Memory B cell (primary cell): ENCODE data around the gene MYL4.

Source experiments
- ATAC-seq: fragments of 150-1000 bp; cut with Tn5 transposase; 2 replicates; pipeline ENCODE4 v1.10.0; 2021; ENCODE audit warnings: low read depth, mild to moderate bottlenecking, moderate library complexity
- DNase-seq, 2 donors: peaks; one replicate each; pipeline ENCODE4 v3.0.0; 2022; ENCODE audit warnings: low spot score in 2 of 2
- H3K27ac Mint-ChIP-seq: one replicate; pipeline ENCODE4 v1.8.0; 2022; ENCODE audit warnings: mild to moderate bottlenecking, moderate library complexity, mixed read lengths
- H3K27me3 Mint-ChIP-seq: one replicate; pipeline ENCODE4 v1.8.0; 2022; ENCODE audit warnings: mixed read lengths
- H3K36me3 Mint-ChIP-seq: one replicate; pipeline ENCODE4 v1.8.0; 2022; ENCODE audit warnings: mild to moderate bottlenecking, mixed read lengths
- H3K4me1 Mint-ChIP-seq: one replicate; pipeline ENCODE4 v1.8.0; 2022; ENCODE audit warnings: mixed read lengths
- H3K4me3 Mint-ChIP-seq: one replicate; pipeline ENCODE4 v1.8.0; 2022; ENCODE audit warnings: mild to moderate bottlenecking, moderate library complexity, mixed read lengths
- H3K9me3 Mint-ChIP-seq: one replicate; pipeline ENCODE4 v1.8.0; 2022; ENCODE audit warnings: mixed read lengths

MYL4 gene

GRCh38 chr17:47232465-47232864 is 23.3 kb downstream of the MYL4 start:
- H3K36me3 Mint-ChIP-seq, result peaks cover 2% of the 10 kb centered on the region
- no peaks in the 10 kb centered on the region for H3K9me3 Mint-ChIP-seq
- no peak for ATAC-seq
- peaks cover 22% of the 10 kb centered on the region for H3K4me1 Mint-ChIP-seq
- DNase-seq, result no peak
- no peak overlapping the region for H3K27ac Mint-ChIP-seq
- H3K4me3 Mint-ChIP-seq, result no peak overlapping the region
- H3K27me3 Mint-ChIP-seq, result no peaks in the 10 kb centered on the region

DNA sequence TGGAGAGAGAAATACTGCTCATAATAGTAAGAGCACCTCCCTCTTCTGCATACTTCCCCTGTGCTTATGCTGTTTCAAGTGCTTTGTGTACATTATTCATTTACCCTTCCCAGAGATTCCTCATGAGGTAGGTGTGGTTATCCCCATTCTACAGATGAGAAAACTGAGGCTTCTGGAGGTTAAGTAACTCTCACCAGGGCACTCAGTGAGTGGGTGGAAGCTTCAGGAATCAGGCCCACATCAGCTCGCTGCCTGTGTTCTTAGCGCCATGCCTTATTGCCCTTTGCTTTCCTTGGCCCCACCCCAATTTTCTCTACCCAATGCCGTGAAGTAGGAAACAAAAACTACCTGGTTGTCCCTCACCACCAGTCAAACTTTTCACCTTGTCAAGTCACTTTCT is 26.4 kb downstream of the MYL4 start:
- Mint-ChIP-seq H3K27ac (no peak overlapping the region), H3K27me3 (no peaks in the 10 kb centered on the region), H3K36me3 (peaks cover 2% of the 10 kb centered on the region), H3K4me1 (peaks cover 21% of the 10 kb centered on the region), H3K9me3 (no peaks in the 10 kb centered on the region), H3K4me3 (no peak overlapping the region)
- ATAC-seq (no peak), DNase-seq (no peak)

DNA sequence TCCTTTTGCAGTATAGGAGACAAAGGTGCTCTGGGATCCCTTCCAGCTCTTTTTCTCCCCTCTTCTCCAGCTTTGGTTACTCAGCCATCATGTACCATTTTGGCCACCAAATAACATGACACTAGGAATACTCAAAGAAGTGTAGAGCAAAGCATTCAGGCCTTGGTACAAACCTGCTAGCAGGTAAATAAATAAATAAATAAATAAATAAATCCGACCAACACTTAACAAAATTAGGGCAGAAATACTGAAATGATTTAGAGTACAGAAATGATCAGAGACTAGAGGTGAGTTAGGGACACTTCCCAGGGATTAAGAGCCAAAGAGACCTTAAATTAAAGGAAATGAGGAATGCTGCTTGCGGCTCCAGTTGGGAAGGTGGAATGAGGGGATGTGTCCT is 26.8 kb downstream of the MYL4 start:
- H3K9me3 Mint-ChIP-seq, result no peaks in the 10 kb centered on the region
- peaks cover 2% of the 10 kb centered on the region for H3K36me3 Mint-ChIP-seq
- H3K27me3 Mint-ChIP-seq, result no peaks in the 10 kb centered on the region
- no peak for ATAC-seq
- DNase-seq, result no peak
- H3K4me1 Mint-ChIP-seq, result peaks cover 21% of the 10 kb centered on the region
- no peak overlapping the region for H3K27ac Mint-ChIP-seq
- H3K4me3 Mint-ChIP-seq, result no peak overlapping the region

GRCh38 chr17:47237841-47238240 is 28.7 kb downstream of the MYL4 start:
- Mint-ChIP-seq H3K4me1 (peaks cover 17% of the 10 kb centered on the region), H3K27me3 (no peaks in the 10 kb centered on the region), H3K27ac (no peak overlapping the region), H3K9me3 (no peaks in the 10 kb centered on the region), H3K4me3 (no peak overlapping the region), H3K36me3 (peaks cover 2% of the 10 kb centered on the region)
- DNase-seq, result no peak
- ATAC-seq, result no peak

DNA sequence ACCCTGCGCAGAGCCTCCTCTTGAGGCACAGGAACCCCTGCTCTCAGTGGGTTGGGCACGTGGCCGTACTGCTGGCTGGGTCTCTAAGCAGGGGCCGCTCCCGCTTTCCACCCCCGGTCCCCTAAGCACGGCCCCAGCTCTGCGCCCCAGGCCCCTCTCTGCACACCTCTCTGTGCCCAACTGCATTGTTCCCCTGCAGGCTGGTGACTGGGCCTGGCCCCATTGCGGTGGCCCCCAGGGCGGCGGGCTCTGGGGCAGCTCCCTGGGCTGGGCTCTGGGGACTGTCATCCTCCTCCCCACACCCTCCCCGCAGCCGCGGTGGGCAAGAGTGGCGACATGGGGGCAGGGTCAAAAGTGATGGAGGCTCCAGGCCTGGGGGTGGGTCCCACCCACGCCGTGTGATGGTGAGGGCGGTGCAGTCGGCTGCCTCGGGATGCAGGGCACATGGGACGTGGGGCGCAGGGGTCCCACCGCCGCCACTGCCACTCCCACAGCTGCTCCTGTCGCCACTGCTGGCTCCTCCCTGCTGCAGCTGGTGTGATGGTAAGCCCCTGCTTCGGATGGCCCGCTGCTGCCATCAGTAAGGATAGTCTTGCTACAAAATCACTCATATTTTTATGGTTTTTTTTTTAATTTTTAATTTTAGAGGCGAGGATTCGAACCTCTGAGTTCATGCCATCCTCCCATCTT is 29.3 kb downstream of the MYL4 start:
- Mint-ChIP-seq H3K36me3 (peaks cover 2% of the 10 kb centered on the region), H3K27me3 (no peaks in the 10 kb centered on the region), H3K4me1 (peaks cover 17% of the 10 kb centered on the region), H3K9me3 (no peaks in the 10 kb centered on the region), H3K27ac (no peak overlapping the region), H3K4me3 (no peak overlapping the region)
- ATAC-seq (no peak), DNase-seq (no peak)

GRCh38 chr17:47239619-47239966 is 30.4 kb downstream of the MYL4 start:
- H3K9me3 Mint-ChIP-seq, result no peaks in the 10 kb centered on the region
- no peak for DNase-seq
- H3K4me1 Mint-ChIP-seq, result peaks cover 24% of the 10 kb centered on the region
- H3K4me3 Mint-ChIP-seq, result no peak overlapping the region
- H3K36me3 Mint-ChIP-seq, result peaks cover 2% of the 10 kb centered on the region
- no peak overlapping the region for H3K27ac Mint-ChIP-seq
- H3K27me3 Mint-ChIP-seq, result no peaks in the 10 kb centered on the region
- ATAC-seq, result no peak

- DNase-seq, result no peak
- ATAC-seq, result no peak
- H3K9me3 Mint-ChIP-seq, result no peaks in the 10 kb centered on the region
- peaks cover 26% of the 10 kb centered on the region for H3K4me1 Mint-ChIP-seq
- no peaks in the 10 kb centered on the region for H3K27me3 Mint-ChIP-seq
- peaks cover 2% of the 10 kb centered on the region for H3K36me3 Mint-ChIP-seq
- no peak overlapping the region for H3K4me3 Mint-ChIP-seq
- no peak overlapping the region for H3K27ac Mint-ChIP-seq
Measured at GRCh38 chr17:47239967-47240651, 31.0 kb downstream of the MYL4 start.

DNA sequence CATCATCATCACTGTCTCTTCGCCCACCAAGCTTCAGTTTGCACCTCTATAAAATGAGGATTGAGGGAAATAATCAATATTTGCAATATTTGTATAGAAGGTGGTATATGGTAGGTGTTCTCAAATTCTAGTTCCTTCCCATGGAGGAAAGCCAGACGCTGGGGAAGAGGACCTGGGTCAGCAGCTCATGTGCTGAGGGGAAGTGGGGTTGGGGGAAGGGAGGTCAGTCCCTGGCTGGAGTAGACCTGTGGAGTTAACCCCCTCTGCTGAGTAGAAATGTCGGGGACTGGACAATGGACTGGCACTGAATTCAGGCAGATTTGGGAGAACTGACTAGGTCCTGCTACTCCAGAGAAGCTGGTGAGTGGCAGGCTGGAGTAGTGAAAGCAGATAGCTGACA is 31.7 kb downstream of the MYL4 start:
- no peaks in the 10 kb centered on the region for H3K27me3 Mint-ChIP-seq
- DNase-seq (no peak), ATAC-seq (no peak)

GRCh38 chr17:47242648-47243047 is 33.5 kb downstream of the MYL4 start:
- H3K27me3 Mint-ChIP-seq, result no peaks in the 10 kb centered on the region
- peaks cover 29% of the 10 kb centered on the region for H3K4me1 Mint-ChIP-seq
- no peak overlapping the region for H3K27ac Mint-ChIP-seq
- ATAC-seq, result no peak
- no peak for DNase-seq
- H3K9me3 Mint-ChIP-seq, result no peaks in the 10 kb centered on the region
- H3K4me3 Mint-ChIP-seq, result no peak overlapping the region
- H3K36me3 Mint-ChIP-seq, result no peaks in the 10 kb centered on the region

More for the DNA sequence above, 31.7 kb downstream of the MYL4 start:
- Mint-ChIP-seq H3K36me3 (peaks cover 2% of the 10 kb centered on the region), H3K4me1 (peaks cover 29% of the 10 kb centered on the region), H3K4me3 (no peak overlapping the region), H3K27ac (no peak overlapping the region), H3K9me3 (no peaks in the 10 kb centered on the region)

GRCh38 chr17:47243737-47244598 is 34.8 kb downstream of the MYL4 start:
- Mint-ChIP-seq H3K36me3 (no peaks in the 10 kb centered on the region), H3K27ac (peak overlapping the region; percentile 22), H3K9me3 (no peaks in the 10 kb centered on the region), H3K27me3 (no peaks in the 10 kb centered on the region), H3K4me3 (peak overlapping the region; percentile 21), H3K4me1 (peaks cover 29% of the 10 kb centered on the region)
- no peak for DNase-seq
- peak; percentile 84 for ATAC-seq

- ATAC-seq (no peak), DNase-seq (no peak)
- Mint-ChIP-seq H3K27ac (no peak overlapping the region), H3K4me3 (no peak overlapping the region), H3K27me3 (no peaks in the 10 kb centered on the region), H3K9me3 (no peaks in the 10 kb centered on the region), H3K36me3 (no peaks in the 10 kb centered on the region), H3K4me1 (peaks cover 25% of the 10 kb centered on the region)
Measured at GRCh38 chr17:47244697-47245096, 35.5 kb downstream of the MYL4 start.

DNA sequence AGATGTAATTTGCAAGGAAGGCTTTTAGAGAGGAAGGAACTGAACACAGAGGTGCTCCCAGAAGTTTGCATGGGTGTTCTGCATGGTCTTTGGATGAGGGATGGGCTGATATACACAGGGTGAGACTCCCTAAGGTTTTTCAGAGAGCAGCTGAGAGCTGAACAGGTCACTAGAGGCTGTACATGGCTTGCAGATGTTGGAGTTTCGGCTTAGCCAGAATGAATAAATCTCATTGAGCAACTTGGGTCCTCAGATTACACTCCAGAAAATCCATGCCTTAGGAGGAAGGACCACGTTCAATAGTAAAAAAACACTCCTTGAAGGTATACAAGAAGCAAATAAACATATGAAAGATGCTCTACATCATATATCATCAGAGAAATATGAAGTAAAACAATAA is 37.0 kb downstream of the MYL4 start:
- Mint-ChIP-seq H3K27me3 (no peaks in the 10 kb centered on the region), H3K4me3 (no peak overlapping the region), H3K36me3 (no peaks in the 10 kb centered on the region), H3K9me3 (no peaks in the 10 kb centered on the region), H3K27ac (no peak overlapping the region), H3K4me1 (peaks cover 12% of the 10 kb centered on the region)
- ATAC-seq, result no peak
- DNase-seq, result no peak

DNA sequence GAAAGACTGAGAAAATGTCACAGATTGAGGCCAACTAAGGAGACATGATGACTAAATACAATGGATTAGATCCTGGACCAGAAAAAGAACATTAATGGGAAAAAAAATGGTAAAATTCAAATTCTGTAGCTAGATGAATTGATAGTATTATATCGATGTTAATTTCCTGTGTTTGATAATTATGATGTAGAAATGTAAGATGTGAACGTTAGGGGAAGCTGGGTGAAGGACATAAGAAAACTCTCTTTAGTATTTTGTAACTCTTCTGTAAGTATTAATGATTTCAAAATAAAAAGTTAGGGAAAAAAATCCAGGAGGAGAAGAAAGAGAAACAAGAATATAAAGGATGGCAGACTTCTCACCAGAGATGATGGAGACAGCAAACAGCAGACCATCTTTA is 41.7 kb downstream of the MYL4 start:
- Mint-ChIP-seq H3K27ac (no peak overlapping the region), H3K4me3 (no peak overlapping the region), H3K4me1 (peaks cover 7% of the 10 kb centered on the region), H3K27me3 (no peaks in the 10 kb centered on the region), H3K36me3 (no peaks in the 10 kb centered on the region), H3K9me3 (no peaks in the 10 kb centered on the region)
- ATAC-seq (no peak), DNase-seq (no peak)

GRCh38 chr17:47251421-47251940 is 42.3 kb downstream of the MYL4 start:
- no peak for DNase-seq
- H3K9me3 Mint-ChIP-seq, result no peaks in the 10 kb centered on the region
- ATAC-seq, result no peak
- no peaks in the 10 kb centered on the region for H3K36me3 Mint-ChIP-seq
- no peak overlapping the region for H3K4me3 Mint-ChIP-seq
- H3K27ac Mint-ChIP-seq, result no peak overlapping the region
- H3K27me3 Mint-ChIP-seq, result peaks cover 1% of the 10 kb centered on the region
- peaks cover 7% of the 10 kb centered on the region for H3K4me1 Mint-ChIP-seq
